HFF-Myc (cell line): ENCODE measurements around the gene DLL1.
A peak's percentile ranks its signal among the peaks of the same experiment; 100 is the strongest.
"Not testable (repeated sequence)": the region's sequence is repeated elsewhere in the genome, so short reads cannot be mapped to it uniquely, and the experiment has no call there.

Experiments used
- DNase-seq: peaks from one replicate; pipeline ENCODE4 v3.0.0-alpha.2; 2011; ENCODE audit warnings: low read depth; ENCODE audit errors: extremely low read depth
- H3K4me3 ChIP-seq: replicated peaks from 2 replicates; pipeline ENCODE4 v1.5.1; 2011; ENCODE audit warnings: low read depth, mild to moderate bottlenecking, control low read depth, low read length
- CTCF ChIP-seq: IDR thresholded peaks from 2 replicates; pipeline ENCODE4 v1.5.1; 2012; ENCODE audit warnings: mild to moderate bottlenecking, low read depth, low read length, control low read depth; ENCODE audit errors: missing control alignments

DLL1 gene

GRCh38 chr6:170290296-170291128 lies at the start of gene DLL1:
DLL1 (minus strand) TSS chr6:170291078; CDS start chr6:170290139, 939 bp downstream.
- peak within 1 kb of the TSS; percentile 47 for H3K4me3 ChIP-seq
- no peak for TF ChIP-seq CTCF
- DNase-seq, result no peak

GRCh38 chr6:170335199-170335598 lies 44.3 kb upstream of the DLL1 start:
- DNase-seq, H3K4me3 ChIP-seq: not testable (repeated sequence)

- TF ChIP-seq CTCF, result no peak
These were observed 38.4 kb upstream of the DLL1 start for GRCh38 chr6:170329321-170329720.

GRCh38 chr6:170317718-170318117 lies 26.8 kb upstream of the DLL1 start:
- no peak for DNase-seq
- H3K4me3 ChIP-seq, result no peak overlapping the region
- no peak for TF ChIP-seq CTCF

More at GRCh38 chr6:170329321-170329720, 38.4 kb upstream of the DLL1 start:
- no peak overlapping the region for H3K4me3 ChIP-seq
- DNase-seq, result no peak

- TF ChIP-seq CTCF, result no peak
- DNase-seq, result no peak
- no peak overlapping the region for H3K4me3 ChIP-seq
These were observed 26.2 kb upstream of the DLL1 start for GRCh38 chr6:170317076-170317475.

- TF ChIP-seq CTCF, result no peak
- H3K4me3 ChIP-seq, result no peak overlapping the region
- no peak for DNase-seq
These were observed 25.2 kb upstream of the DLL1 start for GRCh38 chr6:170316071-170316470.

GRCh38 chr6:170314983-170315382 lies 24.1 kb upstream of the DLL1 start:
- no peak for DNase-seq
- H3K4me3 ChIP-seq, result no peak overlapping the region
- no peak for TF ChIP-seq CTCF
